ENCODE data around the gene CGRRF1. TPM values are rescaled to one million over a fixed set of nuclear protein-coding genes. Genes with fewer than 3 reads are reported as not detected.

CGRRF1 gene
- total RNA-seq, 1 experiment from 2014 or later = 11.2 TPM

DNA sequence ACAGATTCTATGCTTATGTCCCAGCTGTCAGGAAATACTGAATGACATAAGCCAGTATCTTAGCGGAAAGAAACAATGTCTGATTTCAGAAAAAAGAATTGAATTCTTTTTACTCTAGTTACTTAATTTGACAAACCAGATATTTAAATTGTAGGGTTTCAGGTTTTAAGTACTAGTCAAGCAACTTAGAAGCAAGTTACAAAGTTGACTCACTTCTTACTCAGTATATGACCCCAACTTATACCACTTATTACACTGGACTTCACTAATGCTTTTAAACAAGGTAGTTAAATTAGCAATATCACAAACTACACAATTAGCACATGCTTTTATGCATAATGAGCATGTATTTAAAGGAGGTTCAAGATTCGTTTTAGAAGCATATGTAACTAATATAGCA, 28.0 kb upstream of the CGRRF1 start:
- no peaks in the 10 kb centered on the region for H3K27me3 ChIP-seq (replicated peaks; ENCODE audit: insufficient read depth, low read depth, low read length, poor library complexity)
- CTCF ChIA-PET = no interaction called here
- DNase-seq (ENCODE audit: low spot score) = no peak
- intact Hi-C loops (cut with micrococcal nuclease; ENCODE audit: unreplicated experiment) = no loop called here
- H3K4me3 ChIP-seq (ENCODE audit: low read depth, low read length, poor library complexity, severe bottlenecking) = no peak overlapping the region
- POLR2A ChIA-PET (ENCODE audit: low non-redundant PET) = no interaction called here
- H3K36me3 ChIP-seq (ENCODE audit: insufficient read depth, low read length, poor library complexity, severe bottlenecking) = peaks cover 52% of the 10 kb centered on the region
- peaks cover 28% of the 10 kb centered on the region for H3K4me1 ChIP-seq (ENCODE audit: insufficient read depth, low read length, poor library complexity, severe bottlenecking)
- no peak overlapping the region for H3K27ac ChIP-seq (ENCODE audit: low read depth, low read length, poor library complexity, severe bottlenecking)
- BruUV-seq (replicated peaks) = no TSS peak
- no peaks in the 10 kb centered on the region for H3K9me3 ChIP-seq (ENCODE audit: low read depth, low read length, poor library complexity, severe bottlenecking)
- TF ChIP-seq, protein P1, sequence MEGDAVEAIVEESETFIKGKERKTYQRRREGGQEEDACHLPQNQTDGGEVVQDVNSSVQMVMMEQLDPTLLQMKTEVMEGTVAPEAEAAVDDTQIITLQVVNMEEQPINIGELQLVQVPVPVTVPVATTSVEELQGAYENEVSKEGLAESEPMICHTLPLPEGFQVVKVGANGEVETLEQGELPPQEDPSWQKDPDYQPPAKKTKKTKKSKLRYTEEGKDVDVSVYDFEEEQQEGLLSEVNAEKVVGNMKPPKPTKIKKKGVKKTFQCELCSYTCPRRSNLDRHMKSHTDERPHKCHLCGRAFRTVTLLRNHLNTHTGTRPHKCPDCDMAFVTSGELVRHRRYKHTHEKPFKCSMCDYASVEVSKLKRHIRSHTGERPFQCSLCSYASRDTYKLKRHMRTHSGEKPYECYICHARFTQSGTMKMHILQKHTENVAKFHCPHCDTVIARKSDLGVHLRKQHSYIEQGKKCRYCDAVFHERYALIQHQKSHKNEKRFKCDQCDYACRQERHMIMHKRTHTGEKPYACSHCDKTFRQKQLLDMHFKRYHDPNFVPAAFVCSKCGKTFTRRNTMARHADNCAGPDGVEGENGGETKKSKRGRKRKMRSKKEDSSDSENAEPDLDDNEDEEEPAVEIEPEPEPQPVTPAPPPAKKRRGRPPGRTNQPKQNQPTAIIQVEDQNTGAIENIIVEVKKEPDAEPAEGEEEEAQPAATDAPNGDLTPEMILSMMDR (conservative IDR thresholded peaks at IDR 0.05; ENCODE audit: low read depth, low read length) = no peak
- no peak for TF ChIP-seq EZH2 (IDR thresholded peaks at IDR 0.05; ENCODE audit: borderline replicate concordance, low read depth, low read length, poor library complexity, severe bottlenecking)

DNA sequence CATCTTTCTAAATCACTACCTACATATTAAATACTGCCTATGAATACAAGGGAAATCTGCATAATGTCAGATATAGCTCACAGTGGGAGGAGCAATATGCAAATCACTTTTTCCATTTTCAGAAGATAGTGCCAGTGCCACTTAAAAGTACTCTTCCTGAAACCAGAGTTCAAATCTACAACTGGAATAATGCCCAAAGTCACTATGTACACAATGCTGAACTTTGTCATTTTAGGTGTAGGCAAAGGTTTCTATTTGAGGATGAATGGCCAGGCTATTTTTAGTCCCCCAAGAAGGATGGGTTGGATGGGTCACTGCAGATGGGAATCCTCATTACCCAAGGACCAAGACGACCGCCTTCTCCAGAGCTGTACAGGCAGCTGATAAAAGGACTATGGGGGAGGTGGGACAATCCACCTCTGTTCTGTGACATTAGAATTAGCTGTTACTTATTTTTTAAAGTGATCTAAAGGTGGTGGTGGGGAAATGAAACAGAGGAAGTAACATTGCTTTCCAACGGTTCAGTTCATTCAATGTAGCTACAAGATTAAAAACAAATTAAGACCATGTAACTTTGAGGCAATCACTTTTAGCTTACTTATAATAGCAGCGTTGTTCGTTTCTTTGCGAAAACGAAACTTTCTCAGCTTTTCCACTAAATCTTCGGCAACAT, 26.5 kb upstream of the CGRRF1 start:
- no TSS peak for BruUV-seq (replicated peaks)
- Histone ChIP-seq H3K27me3 (replicated peaks; ENCODE audit: insufficient read depth, low read depth, low read length, poor library complexity) (no peaks in the 10 kb centered on the region), H3K36me3 (ENCODE audit: insufficient read depth, low read length, poor library complexity, severe bottlenecking) (peaks cover 41% of the 10 kb centered on the region), H3K4me1 (ENCODE audit: insufficient read depth, low read length, poor library complexity, severe bottlenecking) (peaks cover 28% of the 10 kb centered on the region), H3K4me3 (ENCODE audit: low read depth, low read length, poor library complexity, severe bottlenecking) (no peak overlapping the region), H3K9me3 (ENCODE audit: low read depth, low read length, poor library complexity, severe bottlenecking) (no peaks in the 10 kb centered on the region), H3K27ac (ENCODE audit: low read depth, low read length, poor library complexity, severe bottlenecking) (no peak overlapping the region)
- POLR2A ChIA-PET (ENCODE audit: low non-redundant PET) = no interaction called here
- CTCF ChIA-PET = no interaction called here
- intact Hi-C loops (cut with micrococcal nuclease; ENCODE audit: unreplicated experiment) = no loop called here
- TF ChIP-seq, protein P1 (conservative IDR thresholded peaks at IDR 0.05; ENCODE audit: low read depth, low read length) = no peak
- TF ChIP-seq EZH2 (IDR thresholded peaks at IDR 0.05; ENCODE audit: borderline replicate concordance, low read depth, low read length, poor library complexity, severe bottlenecking) = no peak
- DNase-seq (ENCODE audit: low spot score) = no peak

DNA sequence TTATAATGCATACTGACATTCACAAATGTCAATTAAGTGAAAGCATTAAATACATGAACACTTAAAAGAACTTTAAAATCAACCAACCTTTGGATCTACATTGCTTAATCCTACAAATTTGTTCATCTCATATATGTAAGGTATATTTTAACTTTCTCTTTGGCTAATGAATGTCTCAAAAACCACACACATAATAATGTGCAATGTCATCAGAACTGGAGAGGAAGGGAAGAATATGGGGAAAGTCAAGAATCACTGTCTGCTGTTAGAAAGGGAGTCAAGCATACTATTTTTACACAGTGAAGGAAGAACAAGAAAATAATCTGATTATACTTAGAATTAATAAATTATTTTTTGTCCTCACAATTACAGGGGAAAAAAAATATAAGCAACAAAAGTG, 25.9 kb upstream of the CGRRF1 start:
- ChIA-PET CTCF (no interaction called here), POLR2A (ENCODE audit: low non-redundant PET) (no interaction called here)
- BruUV-seq (replicated peaks) = no TSS peak
- H3K36me3 ChIP-seq (ENCODE audit: insufficient read depth, low read length, poor library complexity, severe bottlenecking) = peaks cover 37% of the 10 kb centered on the region
- intact Hi-C loops (cut with micrococcal nuclease; ENCODE audit: unreplicated experiment) = no loop called here
- H3K27me3 ChIP-seq (replicated peaks; ENCODE audit: insufficient read depth, low read depth, low read length, poor library complexity) = no peaks in the 10 kb centered on the region
- H3K4me3 ChIP-seq (ENCODE audit: low read depth, low read length, poor library complexity, severe bottlenecking) = no peak overlapping the region
- H3K9me3 ChIP-seq (ENCODE audit: low read depth, low read length, poor library complexity, severe bottlenecking) = no peaks in the 10 kb centered on the region
- H3K27ac ChIP-seq (ENCODE audit: low read depth, low read length, poor library complexity, severe bottlenecking) = no peak overlapping the region
- H3K4me1 ChIP-seq (ENCODE audit: insufficient read depth, low read length, poor library complexity, severe bottlenecking) = peaks cover 28% of the 10 kb centered on the region
- no peak for TF ChIP-seq EZH2 (IDR thresholded peaks at IDR 0.05; ENCODE audit: borderline replicate concordance, low read depth, low read length, poor library complexity, severe bottlenecking)
- TF ChIP-seq, protein P1 (conservative IDR thresholded peaks at IDR 0.05; ENCODE audit: low read depth, low read length) = no peak
- DNase-seq (ENCODE audit: low spot score) = no peak

Measured in A673 (cell line).